ENCODE measurements around the gene FBXO44. TPM values are rescaled to one million over a fixed set of nuclear protein-coding genes. Genes with fewer than 3 reads are reported as not detected.

Gene FBXO44
- total RNA-seq, 1 experiment from 2014 or later: 22.6 TPM

DNA sequence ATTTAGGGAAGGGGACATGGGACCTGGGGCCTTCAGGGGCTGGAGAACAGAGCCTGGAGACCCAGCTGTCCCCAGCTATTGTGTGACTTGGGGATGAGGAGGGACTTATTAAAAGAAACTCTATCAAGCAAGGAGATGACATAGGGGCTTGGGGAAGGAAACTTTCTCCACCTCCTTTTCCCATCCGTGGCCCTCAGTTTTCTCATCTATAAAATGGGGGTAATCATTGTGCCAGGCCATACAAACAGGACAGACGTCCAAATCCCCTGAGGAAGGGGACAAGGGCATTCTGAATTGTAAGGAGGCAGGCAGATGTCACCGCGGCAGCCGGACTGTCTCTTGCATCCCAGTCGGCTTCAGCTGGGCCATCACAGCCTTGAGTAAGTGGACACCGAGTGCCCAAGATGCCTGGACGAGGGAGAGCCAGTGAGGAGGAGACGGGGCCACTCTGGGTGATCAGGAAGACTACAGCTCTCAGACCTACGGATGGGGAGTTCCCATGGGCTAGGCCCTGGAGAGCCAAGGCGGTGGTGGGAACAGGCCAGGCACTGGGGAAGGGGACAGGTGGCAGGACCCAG lies 2.4 kb upstream of the FBXO44 start:
- Histone ChIP-seq H3K9me3 (no peaks in the 10 kb centered on the region), H3K27me3 (replicated peaks; ENCODE audit: control insufficient read depth, insufficient read depth, low read length) (no peaks in the 10 kb centered on the region)
- POLR2A ChIA-PET: interaction anchor here (0.6 to 1.7 kb wide), 2 partner anchors 65 to 85 kb away, joined by 3 to 13 read pairs; no protein-coding TSS in a partner anchor

DNA sequence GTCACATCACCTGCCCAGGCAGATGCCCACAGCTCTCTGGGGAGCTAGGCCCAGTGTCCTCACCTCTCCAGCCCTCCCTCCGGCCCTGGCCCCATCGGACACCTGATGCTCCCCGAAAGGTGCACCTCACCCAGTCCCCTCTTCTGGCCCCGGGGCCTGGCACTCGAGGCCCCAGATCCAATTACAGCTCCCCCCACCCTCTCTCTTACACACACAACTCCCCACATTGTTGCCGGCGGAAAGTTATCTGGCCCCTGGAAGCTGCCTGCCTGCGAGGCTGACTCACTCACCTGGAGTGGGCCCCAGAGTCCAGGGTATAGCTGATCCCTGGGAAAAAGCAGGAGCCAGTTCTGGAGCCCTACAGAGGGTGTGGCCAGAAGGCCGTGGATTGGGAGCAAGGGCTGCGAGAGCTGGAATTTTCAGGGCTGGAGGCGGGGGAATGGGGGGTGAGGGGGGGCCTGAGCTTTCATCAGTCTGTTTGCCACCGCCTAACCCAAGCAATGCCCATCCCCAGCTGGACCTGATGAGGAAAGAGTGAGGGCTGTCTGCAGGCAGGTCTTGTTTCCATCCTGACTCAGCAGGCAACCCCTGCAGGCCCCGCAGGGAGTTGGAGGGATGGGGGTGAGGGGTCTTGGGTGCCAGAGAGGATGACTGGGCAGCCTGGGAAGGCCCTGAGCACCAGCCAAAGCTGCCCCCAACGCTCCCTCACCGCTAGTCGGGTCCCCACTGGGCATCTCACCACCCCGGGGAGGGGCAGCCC lies 1.4 kb upstream of the FBXO44 start:
- H3K9me3 ChIP-seq: no peaks in the 10 kb centered on the region
- TF ChIP-seq, protein P1, sequence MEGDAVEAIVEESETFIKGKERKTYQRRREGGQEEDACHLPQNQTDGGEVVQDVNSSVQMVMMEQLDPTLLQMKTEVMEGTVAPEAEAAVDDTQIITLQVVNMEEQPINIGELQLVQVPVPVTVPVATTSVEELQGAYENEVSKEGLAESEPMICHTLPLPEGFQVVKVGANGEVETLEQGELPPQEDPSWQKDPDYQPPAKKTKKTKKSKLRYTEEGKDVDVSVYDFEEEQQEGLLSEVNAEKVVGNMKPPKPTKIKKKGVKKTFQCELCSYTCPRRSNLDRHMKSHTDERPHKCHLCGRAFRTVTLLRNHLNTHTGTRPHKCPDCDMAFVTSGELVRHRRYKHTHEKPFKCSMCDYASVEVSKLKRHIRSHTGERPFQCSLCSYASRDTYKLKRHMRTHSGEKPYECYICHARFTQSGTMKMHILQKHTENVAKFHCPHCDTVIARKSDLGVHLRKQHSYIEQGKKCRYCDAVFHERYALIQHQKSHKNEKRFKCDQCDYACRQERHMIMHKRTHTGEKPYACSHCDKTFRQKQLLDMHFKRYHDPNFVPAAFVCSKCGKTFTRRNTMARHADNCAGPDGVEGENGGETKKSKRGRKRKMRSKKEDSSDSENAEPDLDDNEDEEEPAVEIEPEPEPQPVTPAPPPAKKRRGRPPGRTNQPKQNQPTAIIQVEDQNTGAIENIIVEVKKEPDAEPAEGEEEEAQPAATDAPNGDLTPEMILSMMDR (IDR thresholded peaks at IDR 0.05; ENCODE audit: insufficient read depth in 1 of 2, low read depth in 1 of 2, low read length in 1 of 2, severe bottlenecking in 1 of 2, unreplicated experiment in 1 of 2): no peak
- Mint-ChIP-seq H3K36me3 (ENCODE audit: insufficient read depth, unreplicated experiment) (peaks cover 25% of the 10 kb centered on the region), H3K9me3 (ENCODE audit: unreplicated experiment) (no peaks in the 10 kb centered on the region), H3K27me3 (ENCODE audit: insufficient read depth, unreplicated experiment) (no peaks in the 10 kb centered on the region), H3K4me1 (ENCODE audit: low read depth, unreplicated experiment) (no peaks in the 10 kb centered on the region), H3K4me3 (ENCODE audit: unreplicated experiment) (peak overlapping the region; percentile 76), H3K27ac (ENCODE audit: unreplicated experiment) (peak overlapping the region; percentile 82)
- peaks cover 2% of the 10 kb centered on the region; the same call in 1 of the 2 replicates for H3K36me3 ChIP-seq (ENCODE audit: control insufficient read depth, insufficient read depth, low read length)
- no TSS peak for BruUV-seq (replicated peaks)
- intact Hi-C loops (cut with micrococcal nuclease; ENCODE audit: unreplicated experiment): loop anchor here (1.0 to 5.0 kb wide), 2 partner anchors 64 to 337 kb away; no protein-coding TSS in a partner anchor
- ChIA-PET CTCF (interaction anchor here (0.5 to 1.8 kb wide), 11 partner anchors 11 to 856 kb away, joined by 3 to 9 read pairs (median 3); partner anchors contain the start of genes AGTRAP and FBXO6), POLR2A (interaction anchor here (0.6 to 1.7 kb wide), 6 partner anchors 8 to 381 kb away, joined by 3 to 13 read pairs (median 4); no protein-coding TSS in a partner anchor)
- DNase-seq: peak; percentile 76 to 88
- H3K4me3 ChIP-seq (ENCODE audit: low read depth, low read length): peak overlapping the region; percentile 91
- peaks cover 8% of the 10 kb centered on the region for H3K4me1 ChIP-seq
- H3K27me3 ChIP-seq (replicated peaks; ENCODE audit: control insufficient read depth, insufficient read depth, low read length): no peaks in the 10 kb centered on the region

More for the DNA sequence above, 2.4 kb upstream of the FBXO44 start:
- TF ChIP-seq, protein P1 (IDR thresholded peaks at IDR 0.05; ENCODE audit: insufficient read depth in 1 of 2, low read depth in 1 of 2, low read length in 1 of 2, severe bottlenecking in 1 of 2, unreplicated experiment in 1 of 2): no peak
- H3K4me1 ChIP-seq: peaks cover 8% of the 10 kb centered on the region
- H3K4me3 Mint-ChIP-seq (ENCODE audit: unreplicated experiment): peak overlapping the region; percentile 76
- no peaks in the 10 kb centered on the region for H3K4me1 Mint-ChIP-seq (ENCODE audit: low read depth, unreplicated experiment)
- intact Hi-C loops (cut with micrococcal nuclease; ENCODE audit: unreplicated experiment): loop anchor here (5.0 kb wide), 1 partner anchor 65 kb away; no protein-coding TSS in a partner anchor
- peaks cover 2% of the 10 kb centered on the region; the same call in 1 of the 2 replicates for H3K36me3 ChIP-seq (ENCODE audit: control insufficient read depth, insufficient read depth, low read length)
- no peaks in the 10 kb centered on the region for H3K27me3 Mint-ChIP-seq (ENCODE audit: insufficient read depth, unreplicated experiment)
- BruUV-seq (replicated peaks): no TSS peak
- no peaks in the 10 kb centered on the region for H3K9me3 Mint-ChIP-seq (ENCODE audit: unreplicated experiment)
- H3K36me3 Mint-ChIP-seq (ENCODE audit: insufficient read depth, unreplicated experiment): peaks cover 25% of the 10 kb centered on the region
- CTCF ChIA-PET: interaction anchor here (0.9 to 1.2 kb wide), 2 partner anchors 10 to 615 kb away, joined by 3 read pairs; no protein-coding TSS in a partner anchor
- DNase-seq: no peak
- peak overlapping the region; percentile 82 for H3K27ac Mint-ChIP-seq (ENCODE audit: unreplicated experiment)
- H3K4me3 ChIP-seq (ENCODE audit: low read depth, low read length): peak overlapping the region; percentile 20

DNA sequence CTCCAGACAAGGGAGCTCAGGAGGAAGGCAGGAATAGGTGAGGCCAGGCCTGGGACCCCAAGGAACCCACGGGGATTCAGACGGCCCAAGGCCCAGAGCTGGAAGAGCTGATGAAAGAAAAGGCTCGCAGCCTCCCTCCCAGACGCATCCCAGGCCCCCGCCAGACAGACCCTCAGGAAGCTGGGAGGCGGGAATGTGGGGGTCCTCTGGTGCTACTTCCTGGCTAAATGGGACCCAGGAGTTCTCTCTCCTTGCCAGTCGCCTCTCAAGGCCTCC lies 878 bp upstream of the FBXO44 start:
- DNase-seq: no peak
- Mint-ChIP-seq H3K4me3 (ENCODE audit: unreplicated experiment) (peak overlapping the region; percentile 76), H3K36me3 (ENCODE audit: insufficient read depth, unreplicated experiment) (peaks cover 25% of the 10 kb centered on the region), H3K9me3 (ENCODE audit: unreplicated experiment) (no peaks in the 10 kb centered on the region), H3K27ac (ENCODE audit: unreplicated experiment) (no peak overlapping the region), H3K4me1 (ENCODE audit: low read depth, unreplicated experiment) (no peaks in the 10 kb centered on the region), H3K27me3 (ENCODE audit: insufficient read depth, unreplicated experiment) (no peaks in the 10 kb centered on the region)
- H3K4me3 ChIP-seq (ENCODE audit: low read depth, low read length): peak overlapping the region; percentile 91
- TSS peak; percentile 40 for BruUV-seq (replicated peaks)
- TF ChIP-seq, protein P1 (IDR thresholded peaks at IDR 0.05; ENCODE audit: insufficient read depth in 1 of 2, low read depth in 1 of 2, low read length in 1 of 2, severe bottlenecking in 1 of 2, unreplicated experiment in 1 of 2): no peak
- H3K27me3 ChIP-seq (replicated peaks; ENCODE audit: control insufficient read depth, insufficient read depth, low read length): no peaks in the 10 kb centered on the region
- H3K4me1 ChIP-seq: peaks cover 8% of the 10 kb centered on the region
- CTCF ChIA-PET: interaction anchor here (0.5 to 1.8 kb wide), 8 partner anchors 11 to 856 kb away, joined by 3 to 9 read pairs (median 3); partner anchors contain the start of genes AGTRAP and FBXO6
- no peaks in the 10 kb centered on the region for H3K9me3 ChIP-seq
- H3K36me3 ChIP-seq (ENCODE audit: control insufficient read depth, insufficient read depth, low read length): peaks cover 2% of the 10 kb centered on the region; the same call in 1 of the 2 replicates
- POLR2A ChIA-PET: interaction anchor here (0.9 to 1.7 kb wide), 4 partner anchors 9 to 381 kb away, joined by 3 to 13 read pairs (median 4); no protein-coding TSS in a partner anchor
- intact Hi-C loops (cut with micrococcal nuclease; ENCODE audit: unreplicated experiment): loop anchor here (1.0 to 5.0 kb wide), 2 partner anchors 64 to 337 kb away; no protein-coding TSS in a partner anchor
